CD4-positive, alpha-beta T cell treated with Interferon gamma for 1 hour (primary cell): ENCODE measurements around the gene SLIT2.

Experiments
- DNase-seq: peaks from one replicate; pipeline ENCODE4 v3.0.0-alpha.2; 2020

Gene SLIT2

DNA sequence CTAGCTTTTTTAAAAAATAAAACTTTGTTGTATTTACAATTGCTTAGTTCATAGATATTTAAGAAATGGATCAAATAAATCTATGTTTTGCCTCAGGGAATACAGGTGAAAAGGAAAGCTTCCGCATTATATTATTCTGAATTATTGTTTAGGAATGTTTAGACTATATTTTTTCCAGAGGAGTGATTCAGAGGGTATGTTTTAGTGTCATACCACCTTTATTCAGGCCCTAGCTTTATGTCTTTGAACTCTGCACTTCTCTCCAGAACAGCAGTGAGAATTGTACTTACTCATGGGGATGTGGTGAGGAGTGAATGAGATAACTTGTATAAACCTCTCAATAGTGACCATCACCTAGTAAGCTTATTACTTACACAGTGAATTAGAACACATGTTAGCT lies 14.0 kb downstream of the SLIT2 start:
- DNase-seq = no peak

- DNase-seq = no peak
Observed at GRCh38 chr4:20266215-20267082, 14.7 kb downstream of the SLIT2 start.

GRCh38 chr4:20268028-20268427 lies 16.3 kb downstream of the SLIT2 start:
- DNase-seq = no peak

DNA sequence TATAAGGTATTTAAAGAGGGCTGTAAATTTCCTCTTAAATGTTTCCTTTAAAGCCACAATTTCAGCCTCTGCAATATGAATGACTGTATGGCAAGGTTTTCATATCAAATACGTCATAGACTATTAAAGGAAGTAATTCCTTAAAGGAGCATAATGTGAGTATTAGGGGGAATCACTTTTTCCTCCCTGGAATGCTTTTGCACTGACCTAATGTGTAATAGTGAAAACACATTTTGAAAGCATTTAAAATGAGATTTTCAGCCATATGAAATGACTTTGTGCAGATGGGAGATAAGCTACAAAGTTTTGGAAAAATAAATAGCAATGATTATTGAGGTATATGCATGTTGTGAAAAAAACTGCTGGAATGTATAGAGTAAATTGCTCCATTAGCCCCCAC lies 17.6 kb downstream of the SLIT2 start:
- DNase-seq = no peak

DNA sequence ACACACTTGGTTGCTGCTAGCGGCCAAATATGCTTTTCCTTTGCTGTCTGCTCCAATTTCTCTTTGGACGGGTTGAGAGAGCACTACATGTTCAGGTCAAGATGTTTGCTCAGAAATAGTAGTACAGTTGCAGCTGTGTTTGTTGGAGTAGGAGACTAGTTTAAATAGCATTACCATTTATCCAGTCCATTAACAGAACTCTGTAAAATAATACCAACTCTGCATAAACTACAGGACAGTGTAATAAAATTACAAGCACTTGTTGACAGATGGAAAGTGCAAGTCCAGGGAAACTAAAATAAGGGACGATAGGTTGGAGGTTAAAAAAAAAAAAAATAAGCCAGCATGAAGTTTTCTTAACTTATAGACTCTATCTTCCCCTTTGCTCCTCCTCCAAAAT lies 20.2 kb downstream of the SLIT2 start:
- no peak for DNase-seq

DNA sequence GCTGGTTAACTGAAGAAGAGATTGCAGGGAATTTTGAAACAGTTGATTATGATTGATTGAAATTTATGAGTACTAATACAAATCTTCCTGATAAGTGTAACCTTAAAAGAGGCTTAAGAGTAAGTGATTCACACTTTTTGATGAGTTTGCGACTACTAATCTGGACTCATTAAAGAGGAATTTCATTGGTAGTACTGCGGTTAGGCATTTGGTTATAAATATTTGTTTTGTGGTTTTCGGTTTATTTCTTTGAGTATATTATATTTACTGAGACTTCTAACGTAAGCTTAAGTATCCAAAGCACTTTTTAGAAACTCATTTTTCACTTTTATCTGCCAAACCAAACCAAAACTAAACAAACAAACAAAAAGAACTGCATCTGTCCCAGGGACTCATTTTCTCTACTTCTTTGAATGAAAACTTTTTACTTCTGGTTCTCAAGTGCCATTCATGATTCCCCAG lies 20.7 kb downstream of the SLIT2 start:
- no peak for DNase-seq

DNA sequence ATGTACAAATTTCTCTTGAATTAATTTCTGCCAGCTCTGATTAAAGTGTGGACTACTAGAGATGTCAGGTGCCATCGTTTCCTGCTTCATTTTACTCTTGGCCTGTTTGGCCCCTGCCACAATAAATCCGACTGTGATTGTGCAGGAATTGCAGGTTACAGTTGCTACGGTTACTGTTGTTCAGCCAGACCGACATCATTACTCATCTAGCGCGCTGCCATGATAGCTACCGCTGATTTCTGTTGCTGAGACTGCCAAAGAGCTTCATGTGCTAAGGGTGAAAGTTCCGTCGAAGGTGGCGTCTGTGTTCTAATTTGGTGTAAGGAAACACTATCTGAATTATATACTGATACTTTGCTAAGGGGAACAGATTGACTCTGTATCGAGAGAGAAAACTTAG lies 22.1 kb downstream of the SLIT2 start:
- DNase-seq = no peak

GRCh38 chr4:20276848-20277247 lies 25.1 kb downstream of the SLIT2 start:
- no peak for DNase-seq

- DNase-seq = no peak
Observed at GRCh38 chr4:20278195-20278594, 26.5 kb downstream of the SLIT2 start.

- no peak for DNase-seq
Observed at GRCh38 chr4:20279381-20279780, 27.7 kb downstream of the SLIT2 start.

DNA sequence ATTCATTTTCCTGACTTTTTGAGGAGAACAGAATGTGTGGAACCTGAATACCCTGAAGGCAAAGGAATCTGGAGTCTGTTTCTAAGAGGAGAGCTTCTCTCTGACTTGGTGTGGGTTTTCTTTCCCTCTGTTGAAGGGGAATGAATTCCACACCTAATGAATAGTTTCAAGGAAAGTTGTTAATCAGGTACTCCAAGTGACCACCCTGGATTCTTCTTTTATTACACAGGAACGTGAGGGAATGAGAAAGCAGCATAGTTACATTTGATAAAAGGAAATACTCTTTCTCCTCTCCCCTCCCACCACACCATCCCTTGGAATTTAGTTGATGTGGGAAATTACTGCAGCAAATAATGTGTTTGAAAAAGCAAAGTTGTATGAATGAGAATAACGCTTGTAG lies 29.7 kb downstream of the SLIT2 start:
- no peak for DNase-seq

DNA sequence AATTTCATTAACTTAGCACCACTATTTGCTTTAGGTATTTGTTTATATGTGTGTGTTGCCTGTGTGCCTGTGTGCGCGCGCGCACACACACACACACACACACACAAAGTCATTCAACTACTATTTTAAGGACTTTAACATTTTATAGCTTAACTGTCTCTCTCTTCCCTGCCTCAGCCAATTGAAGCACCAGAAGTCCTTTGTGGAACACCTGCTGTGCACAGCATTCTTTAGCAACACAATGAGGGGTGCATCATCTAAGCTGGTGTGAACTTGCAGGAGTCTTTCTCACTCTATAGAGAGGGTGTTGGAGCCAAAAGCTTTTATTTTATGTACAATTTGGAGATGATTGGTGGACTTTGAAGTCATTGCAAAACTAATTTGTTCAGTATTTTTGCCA lies 31.3 kb downstream of the SLIT2 start:
- DNase-seq = no peak

DNA sequence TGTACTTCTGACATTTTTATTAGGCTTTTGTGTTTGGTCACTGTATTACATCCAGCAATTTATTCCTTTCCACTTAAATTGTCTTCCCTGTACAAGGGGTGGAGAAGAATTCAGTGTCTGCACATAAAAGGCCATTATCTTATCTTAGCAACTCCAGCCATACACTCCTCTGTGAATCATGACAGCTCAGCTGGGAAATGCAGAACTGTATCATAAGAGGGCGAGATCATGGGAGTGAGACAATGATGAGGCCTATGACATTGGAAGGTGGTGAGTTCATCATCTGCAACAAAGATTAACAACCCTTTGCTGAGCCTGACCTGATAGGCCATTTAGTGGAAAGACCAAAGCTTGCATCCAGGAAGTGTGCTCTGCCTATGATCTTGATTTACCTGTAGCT lies 33.3 kb downstream of the SLIT2 start:
- DNase-seq = no peak

DNA sequence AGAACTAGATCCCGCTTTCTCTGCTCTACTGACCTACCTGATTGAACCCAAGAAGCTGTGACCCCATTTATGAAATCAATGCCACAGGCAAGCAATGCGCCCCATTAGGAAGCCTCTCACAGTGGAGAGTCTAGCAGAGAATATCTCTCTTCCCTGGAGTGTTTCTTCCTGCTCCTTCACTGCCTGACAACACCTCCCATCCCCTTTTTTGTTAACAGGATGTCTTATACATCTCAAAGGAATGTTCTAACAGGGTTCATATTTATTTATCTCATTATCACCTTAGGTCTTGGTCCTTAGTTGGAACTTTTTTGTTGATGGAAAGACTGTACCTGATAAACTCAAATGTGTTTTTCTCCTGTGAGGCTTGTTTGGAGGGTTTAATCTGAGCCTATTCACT lies 35.5 kb downstream of the SLIT2 start:
- DNase-seq = no peak

DNA sequence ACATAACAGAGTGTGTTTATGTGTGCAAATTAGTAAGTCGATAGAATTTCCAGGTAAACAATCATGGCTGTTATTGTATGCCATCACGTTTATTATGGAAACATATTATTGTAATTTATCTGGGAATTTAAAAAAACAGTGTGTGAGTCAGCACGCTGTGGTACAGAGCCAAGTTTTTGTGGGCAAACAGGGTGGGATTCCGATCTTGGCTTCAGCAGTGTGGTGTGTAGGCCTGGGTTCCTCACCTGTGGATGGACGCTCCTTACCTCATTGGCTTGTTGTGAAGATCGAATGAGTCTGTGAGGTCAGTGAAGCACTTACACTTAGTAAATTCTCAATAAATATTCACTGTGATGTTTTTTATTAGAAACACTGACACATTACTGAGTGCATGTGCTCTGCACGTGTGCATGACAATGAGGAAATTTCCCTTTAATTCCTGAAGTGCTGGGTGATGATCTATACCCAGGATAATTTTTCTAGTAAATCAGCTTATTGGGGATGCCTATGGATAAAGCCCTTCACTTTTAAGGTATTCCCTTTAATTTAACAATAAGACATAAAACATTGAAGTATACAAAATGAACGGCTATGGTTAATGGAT lies 36.4 kb downstream of the SLIT2 start:
- no peak for DNase-seq

DNA sequence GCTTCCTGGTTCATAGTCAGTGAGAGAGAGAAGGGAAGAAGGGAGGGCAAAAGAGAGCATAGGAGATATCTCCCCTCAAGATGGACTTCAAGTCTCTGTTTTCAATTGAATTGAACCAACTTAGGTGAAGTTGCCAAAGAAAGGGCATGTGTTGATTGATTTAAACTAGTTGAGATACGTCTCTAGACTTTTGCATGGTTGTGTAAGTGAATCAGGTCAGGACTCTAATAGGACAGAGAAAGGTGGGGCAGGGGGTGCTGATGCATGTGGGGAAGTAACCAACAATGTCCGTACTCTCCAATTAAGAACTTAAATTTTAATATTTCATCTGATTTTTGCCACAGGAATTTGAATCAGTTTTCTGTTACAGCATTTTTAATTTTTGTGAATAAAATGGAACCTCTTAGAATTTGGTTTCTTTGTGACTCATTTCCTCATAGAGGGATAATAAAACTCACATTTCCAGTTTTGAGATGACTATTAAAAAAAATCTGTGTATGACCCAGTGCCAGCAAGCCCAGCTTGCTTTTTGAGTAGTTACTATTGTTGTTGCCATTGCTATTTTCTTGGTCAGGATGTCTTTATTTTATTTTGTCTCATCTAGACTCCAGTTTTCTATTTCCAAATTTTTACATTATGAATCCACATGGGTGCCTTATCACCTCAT lies 37.3 kb downstream of the SLIT2 start:
- DNase-seq = no peak

- DNase-seq = no peak
Observed at GRCh38 chr4:20289782-20290181, 38.1 kb downstream of the SLIT2 start.

GRCh38 chr4:20292739-20293138 lies 41.0 kb downstream of the SLIT2 start:
- no peak for DNase-seq

GRCh38 chr4:20297261-20297660 lies 45.6 kb downstream of the SLIT2 start:
- DNase-seq = no peak

- no peak for DNase-seq
Observed at GRCh38 chr4:20297783-20298182, 46.1 kb downstream of the SLIT2 start.

GRCh38 chr4:20298455-20298854 lies 46.8 kb downstream of the SLIT2 start:
- no peak for DNase-seq

DNA sequence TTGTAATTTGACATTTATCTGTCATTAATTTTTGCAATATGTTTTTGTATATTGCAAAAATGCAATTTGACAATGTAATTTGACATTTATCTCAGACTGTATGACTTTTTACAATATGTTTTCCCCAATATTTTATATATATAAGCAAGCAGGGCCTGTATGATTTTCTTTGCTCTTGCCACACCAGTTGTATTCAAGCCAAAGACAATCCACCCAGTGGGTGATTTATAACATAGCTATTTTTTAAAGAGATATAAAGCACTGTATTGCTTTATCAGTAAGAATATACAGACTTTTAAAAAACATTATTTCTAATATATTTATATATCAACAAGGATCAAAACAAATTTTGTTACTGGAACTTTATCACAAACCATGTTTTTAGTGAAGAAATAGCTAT lies 47.3 kb downstream of the SLIT2 start:
- DNase-seq = no peak

- DNase-seq = no peak
Observed at GRCh38 chr4:20299515-20299914, 47.8 kb downstream of the SLIT2 start.

GRCh38 chr4:20301161-20301560 lies 49.5 kb downstream of the SLIT2 start:
- DNase-seq = no peak
